ENCODE measurements around the gene FHDC1. TPM values are rescaled to one million over a fixed set of nuclear protein-coding genes. Genes with fewer than 3 reads are reported as not detected.

Gene FHDC1
- total RNA-seq, 1 donor from 2014 or later: 1.5 TPM

GRCh38 chr4:152990471-152991131, 54.5 kb downstream of the FHDC1 start:
- Mint-ChIP-seq H3K9me3 (ENCODE audit: unreplicated experiment) (peaks cover 2% of the 10 kb centered on the region), H3K4me1 (ENCODE audit: low read depth, unreplicated experiment) (peaks cover 4% of the 10 kb centered on the region), H3K36me3 (ENCODE audit: low read depth, unreplicated experiment) (no peaks in the 10 kb centered on the region), H3K27ac (ENCODE audit: unreplicated experiment) (no peak overlapping the region), H3K4me3 (ENCODE audit: unreplicated experiment) (no peak overlapping the region), H3K27me3 (ENCODE audit: low read depth, unreplicated experiment) (peaks cover 6% of the 10 kb centered on the region)
- Histone ChIP-seq H3K9me3 (ENCODE audit: insufficient read depth, low read depth, low read length) (no peaks in the 10 kb centered on the region), H3K79me2 (ENCODE audit: insufficient read depth, low read length) (no peaks in the 10 kb centered on the region), H3K4me2 (ENCODE audit: low read length) (no peak overlapping the region), H3K4me3 (ENCODE audit: insufficient read depth, low read depth, low read length) (no peak overlapping the region), H3K27me3 (ENCODE audit: insufficient read depth, low read length) (no peaks in the 10 kb centered on the region), H4K20me1 (ENCODE audit: insufficient read depth, low read length) (no peaks in the 10 kb centered on the region), H3K27ac (ENCODE audit: low read depth, low read length) (no peak overlapping the region), H3K36me3 (ENCODE audit: insufficient read depth, low read length) (no peaks in the 10 kb centered on the region), H2AFZ (ENCODE audit: low read depth, low read length) (no peak overlapping the region), H3K9ac (ENCODE audit: low read length) (no peak overlapping the region), H3K4me1 (ENCODE audit: insufficient read depth, low read length) (no peaks in the 10 kb centered on the region)
- TF ChIP-seq EZH2 (IDR thresholded peaks at IDR 0.05; ENCODE audit: insufficient read depth, low read length) (no peak), CTCF (IDR thresholded peaks at IDR 0.05; ENCODE audit: insufficient read depth, low read depth, low read length) (no peak)
- DNase-seq (ENCODE audit: low read depth) (no peak), FAIRE-seq (no peak)

- H3K27me3 Mint-ChIP-seq (ENCODE audit: low read depth, unreplicated experiment): peaks cover 8% of the 10 kb centered on the region
- no peaks in the 10 kb centered on the region for H3K4me1 ChIP-seq (ENCODE audit: insufficient read depth, low read length)
- H3K36me3 Mint-ChIP-seq (ENCODE audit: low read depth, unreplicated experiment): no peaks in the 10 kb centered on the region
- no peak for DNase-seq (ENCODE audit: low read depth)
- no peak overlapping the region for H3K4me2 ChIP-seq (ENCODE audit: low read length)
- no peak for FAIRE-seq
- H3K27me3 ChIP-seq (ENCODE audit: insufficient read depth, low read length): no peaks in the 10 kb centered on the region
- H3K27ac ChIP-seq (ENCODE audit: low read depth, low read length): no peak overlapping the region
- H3K9ac ChIP-seq (ENCODE audit: low read length): no peak overlapping the region
- no peak overlapping the region for H3K4me3 Mint-ChIP-seq (ENCODE audit: unreplicated experiment)
- H3K79me2 ChIP-seq (ENCODE audit: insufficient read depth, low read length): no peaks in the 10 kb centered on the region
- H2AFZ ChIP-seq (ENCODE audit: low read depth, low read length): no peak overlapping the region
- peaks cover 2% of the 10 kb centered on the region for H3K9me3 Mint-ChIP-seq (ENCODE audit: unreplicated experiment)
- TF ChIP-seq CTCF (IDR thresholded peaks at IDR 0.05; ENCODE audit: insufficient read depth, low read depth, low read length): no peak
- H3K36me3 ChIP-seq (ENCODE audit: insufficient read depth, low read length): no peaks in the 10 kb centered on the region
- no peak overlapping the region for H3K27ac Mint-ChIP-seq (ENCODE audit: unreplicated experiment)
- no peaks in the 10 kb centered on the region for H4K20me1 ChIP-seq (ENCODE audit: insufficient read depth, low read length)
- H3K4me3 ChIP-seq (ENCODE audit: insufficient read depth, low read depth, low read length): no peak overlapping the region
- H3K9me3 ChIP-seq (ENCODE audit: insufficient read depth, low read depth, low read length): no peaks in the 10 kb centered on the region
- H3K4me1 Mint-ChIP-seq (ENCODE audit: low read depth, unreplicated experiment): peaks cover 9% of the 10 kb centered on the region
Observed at GRCh38 chr4:152991398-152991797, 55.3 kb downstream of the FHDC1 start.

- Mint-ChIP-seq H3K27ac (ENCODE audit: unreplicated experiment) (no peak overlapping the region), H3K36me3 (ENCODE audit: low read depth, unreplicated experiment) (no peaks in the 10 kb centered on the region), H3K27me3 (ENCODE audit: low read depth, unreplicated experiment) (peaks cover 8% of the 10 kb centered on the region), H3K4me1 (ENCODE audit: low read depth, unreplicated experiment) (peaks cover 10% of the 10 kb centered on the region), H3K4me3 (ENCODE audit: unreplicated experiment) (no peak overlapping the region), H3K9me3 (ENCODE audit: unreplicated experiment) (peaks cover 2% of the 10 kb centered on the region)
- no peak overlapping the region for H3K4me3 ChIP-seq (ENCODE audit: insufficient read depth, low read depth, low read length)
- H3K27me3 ChIP-seq (ENCODE audit: insufficient read depth, low read length): no peaks in the 10 kb centered on the region
- H3K9ac ChIP-seq (ENCODE audit: low read length): no peak overlapping the region
- no peak for TF ChIP-seq EZH2 (IDR thresholded peaks at IDR 0.05; ENCODE audit: insufficient read depth, low read length)
- TF ChIP-seq CTCF (IDR thresholded peaks at IDR 0.05; ENCODE audit: insufficient read depth, low read depth, low read length): no peak
- no peak overlapping the region for H3K4me2 ChIP-seq (ENCODE audit: low read length)
- H3K9me3 ChIP-seq (ENCODE audit: insufficient read depth, low read depth, low read length): no peaks in the 10 kb centered on the region
- no peak for DNase-seq (ENCODE audit: low read depth)
- no peaks in the 10 kb centered on the region for H3K79me2 ChIP-seq (ENCODE audit: insufficient read depth, low read length)
- H4K20me1 ChIP-seq (ENCODE audit: insufficient read depth, low read length): no peaks in the 10 kb centered on the region
- H3K27ac ChIP-seq (ENCODE audit: low read depth, low read length): no peak overlapping the region
- no peaks in the 10 kb centered on the region for H3K36me3 ChIP-seq (ENCODE audit: insufficient read depth, low read length)
- no peaks in the 10 kb centered on the region for H3K4me1 ChIP-seq (ENCODE audit: insufficient read depth, low read length)
- FAIRE-seq: no peak
- H2AFZ ChIP-seq (ENCODE audit: low read depth, low read length): no peak overlapping the region
Observed at GRCh38 chr4:152992027-152992426, 55.9 kb downstream of the FHDC1 start.

Measured in astrocyte (in vitro differentiated cells and primary cell).